A204.1 (cell line): ENCODE data around the gene RNASE7.

Source experiments
- FAIRE-seq: peaks from 2 replicates; lab custom pipeline; 2012; peaks lifted over from hg19 to GRCh38; lab: Jason Lieb, UNC

RNASE7 gene

GRCh38 chr14:21088687-21089086 is 46.5 kb downstream of the RNASE7 start:
- no peak for FAIRE-seq

- no peak for FAIRE-seq
These were observed 47.1 kb downstream of the RNASE7 start for GRCh38 chr14:21089271-21089670.

- FAIRE-seq: no peak
These were observed 47.7 kb downstream of the RNASE7 start for GRCh38 chr14:21089877-21090193.

- FAIRE-seq: no peak
These were observed 48.2 kb downstream of the RNASE7 start for GRCh38 chr14:21090194-21090939.

GRCh38 chr14:21090940-21091663 is 48.9 kb downstream of the RNASE7 start:
- FAIRE-seq: no peak

- FAIRE-seq: no peak
These were observed 49.7 kb downstream of the RNASE7 start for GRCh38 chr14:21091821-21092272.

- no peak for FAIRE-seq
These were observed 50.3 kb downstream of the RNASE7 start for GRCh38 chr14:21092273-21093011.

GRCh38 chr14:21093018-21093417 is 50.9 kb downstream of the RNASE7 start:
- FAIRE-seq: no peak
